ENCODE results near the gene PLCH2.

- TF ChIP-seq EZH2phosphoT487 (IDR thresholded peaks at IDR 0.05; ENCODE audit: borderline replicate concordance, low read length): no peak
- no peak for TF ChIP-seq CTCF (IDR thresholded peaks at IDR 0.05; ENCODE audit: low read depth, low read length, poor library complexity, severe bottlenecking)
Measured at GRCh38 chr1:2501041-2501819, 25.1 kb downstream of the PLCH2 start.

All from DOHH2 (cell line).